ENCODE measurements around the gene UBR3. TPM values are rescaled to one million over a fixed set of nuclear protein-coding genes. Genes with fewer than 3 reads are reported as not detected.
A peak's percentile ranks its signal among the peaks of the same experiment; 100 is the strongest.

The UBR3 gene
- polyA plus RNA-seq, 1 donor: 50.0 TPM

- no peak for DNase-seq
These were observed 182.0 kb downstream of the UBR3 start for GRCh38 chr2:170009209-170009608.

DNA sequence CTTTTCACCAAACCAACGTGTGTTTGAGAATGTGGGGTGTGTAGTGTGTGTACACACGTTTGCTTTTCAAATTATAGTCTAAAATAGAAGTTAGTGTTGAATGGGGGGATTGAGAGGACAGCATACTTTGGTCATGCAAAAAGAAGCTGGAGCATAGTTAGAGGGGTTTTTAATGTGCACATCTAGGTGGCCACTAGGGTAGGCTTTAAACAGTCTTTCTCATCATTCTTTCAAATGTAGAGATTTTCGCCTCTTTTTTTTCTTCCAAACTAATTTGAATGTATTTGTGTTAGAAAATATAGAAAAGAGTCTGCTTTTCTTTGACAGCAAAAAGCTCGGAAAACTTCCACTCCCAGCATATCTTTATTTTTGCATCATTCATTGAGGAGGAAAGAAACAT is 185.5 kb downstream of the UBR3 start:
- DNase-seq: no peak

DNA sequence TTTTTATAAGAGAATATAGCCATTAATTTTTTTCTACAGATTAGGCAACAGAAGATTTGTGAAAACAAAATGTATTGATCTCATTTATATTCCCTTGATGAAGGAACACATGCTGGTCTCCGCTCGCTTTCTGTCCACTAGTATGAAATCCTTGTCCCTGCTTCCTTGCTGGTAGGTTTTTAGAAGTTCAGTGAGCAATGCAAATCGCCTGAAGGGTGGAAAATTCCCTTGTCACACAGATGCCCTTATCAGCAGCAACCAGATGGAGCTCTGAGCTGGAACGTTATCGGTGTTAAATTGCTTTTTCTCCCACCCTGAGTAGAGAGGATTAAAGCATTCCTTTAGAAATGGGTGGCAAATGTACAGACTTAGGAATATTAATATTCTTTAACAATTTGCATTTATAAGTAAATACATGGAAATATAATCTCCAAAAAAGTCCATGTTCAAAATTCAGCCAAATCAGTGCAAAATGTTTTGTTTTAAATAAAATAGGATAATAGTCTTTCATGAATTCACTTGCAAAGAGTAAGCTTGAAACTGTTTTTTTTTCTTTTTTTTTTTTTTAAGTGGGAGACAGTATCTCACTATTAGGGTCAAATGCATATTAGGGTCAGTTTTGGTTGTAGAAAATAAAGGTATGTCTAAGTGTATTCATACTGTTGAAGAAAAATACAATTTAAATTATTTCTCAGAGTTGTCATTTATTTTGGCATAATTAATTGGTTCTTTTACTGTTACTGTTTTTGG is 186.7 kb downstream of the UBR3 start:
- no peak for DNase-seq

GRCh38 chr2:170014769-170015168 is 187.5 kb downstream of the UBR3 start:
- DNase-seq: no peak

DNA sequence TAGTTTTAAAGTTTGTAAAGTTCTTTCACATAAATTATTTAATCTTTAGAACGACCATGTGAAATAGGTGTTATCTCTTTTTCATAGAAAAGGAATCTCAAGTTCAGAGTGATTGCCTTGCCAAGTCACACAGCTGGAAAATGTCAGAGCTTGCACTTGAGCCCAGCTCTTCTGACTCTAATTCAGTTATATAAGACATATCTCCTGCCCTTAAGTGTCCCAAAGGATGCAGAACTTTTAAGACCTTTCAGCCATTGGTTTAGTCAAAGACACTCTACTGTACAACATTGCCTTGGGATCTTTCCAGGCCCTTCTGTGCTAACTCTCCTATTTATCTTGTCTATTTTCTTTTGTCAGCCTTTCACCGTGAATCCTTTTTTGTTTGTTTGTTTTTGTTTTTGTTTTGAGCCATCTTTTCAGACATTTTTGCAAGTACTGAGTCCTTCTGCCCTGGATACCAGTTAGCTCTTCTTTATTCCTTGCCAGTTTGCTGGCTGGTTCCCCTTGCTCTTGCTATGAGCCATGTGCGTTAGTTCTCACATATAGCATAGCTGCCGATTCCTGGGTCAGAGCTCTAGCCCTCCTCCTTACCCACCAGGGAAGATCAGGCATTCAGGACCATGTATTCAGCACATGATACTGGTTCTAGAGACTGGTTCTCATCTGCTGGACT is 190.7 kb downstream of the UBR3 start:
- DNase-seq: peak; percentile 39

GRCh38 chr2:170019060-170019805 is 192.0 kb downstream of the UBR3 start:
- DNase-seq: no peak

DNA sequence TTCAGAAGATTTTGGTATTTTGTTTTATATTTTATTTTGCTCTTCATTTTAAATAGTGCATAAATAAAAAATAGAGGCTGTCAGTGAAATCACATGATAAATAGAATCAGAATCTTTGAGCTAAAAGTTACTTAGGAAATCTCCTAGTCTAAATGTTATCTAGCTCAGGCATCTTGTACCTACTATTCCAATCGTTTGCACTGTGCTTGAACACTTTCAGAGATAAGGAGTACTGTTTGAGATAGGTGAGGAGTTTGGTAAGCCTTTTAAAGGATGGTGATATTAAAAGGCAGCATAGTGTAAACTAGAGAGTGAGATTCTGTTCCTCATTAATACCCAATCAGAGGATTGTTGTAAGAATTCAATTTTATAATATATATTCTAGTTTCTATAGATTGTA is 193.5 kb downstream of the UBR3 start:
- DNase-seq: no peak

GRCh38 chr2:170022692-170023091 is 195.4 kb downstream of the UBR3 start:
- no peak for DNase-seq

DNA sequence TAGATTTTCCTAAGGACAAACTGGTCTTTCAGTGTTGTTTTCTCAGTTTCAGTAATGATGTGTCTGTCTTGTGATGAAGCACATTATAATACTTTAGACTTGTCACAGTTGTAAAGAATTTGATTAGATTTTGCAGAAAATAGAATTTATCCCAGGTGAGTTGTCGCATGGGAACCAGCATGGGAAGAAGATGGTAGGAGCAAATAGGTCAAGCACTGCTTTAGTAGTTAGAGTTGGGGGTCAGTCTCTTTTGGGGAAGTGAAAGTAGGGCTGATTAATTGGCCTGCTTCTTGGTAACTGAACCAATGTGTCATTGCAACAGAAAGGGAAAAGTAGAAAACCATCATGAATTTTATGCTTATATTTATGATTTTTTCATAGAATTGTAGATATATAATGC is 197.5 kb downstream of the UBR3 start:
- no peak for DNase-seq

GRCh38 chr2:170025223-170025622 is 198.0 kb downstream of the UBR3 start:
- DNase-seq: no peak

DNA sequence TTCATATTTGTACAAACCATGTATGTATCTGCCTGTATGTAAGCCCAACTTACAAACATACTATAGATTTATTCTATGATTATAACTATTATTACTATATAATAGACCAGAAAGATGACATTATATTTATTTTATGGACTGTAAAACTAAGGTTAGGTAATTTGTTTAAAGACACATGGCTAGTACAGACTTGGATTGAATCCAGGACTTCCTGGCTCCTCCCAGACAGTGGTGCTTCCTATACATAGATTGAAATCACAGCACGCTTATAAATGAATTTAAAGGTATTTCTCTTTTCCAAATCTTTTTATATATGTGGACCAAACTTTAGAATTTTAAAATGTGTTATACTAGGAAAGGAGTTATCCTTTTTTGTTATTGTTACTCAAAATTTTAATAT is 199.1 kb downstream of the UBR3 start:
- no peak for DNase-seq

DNA sequence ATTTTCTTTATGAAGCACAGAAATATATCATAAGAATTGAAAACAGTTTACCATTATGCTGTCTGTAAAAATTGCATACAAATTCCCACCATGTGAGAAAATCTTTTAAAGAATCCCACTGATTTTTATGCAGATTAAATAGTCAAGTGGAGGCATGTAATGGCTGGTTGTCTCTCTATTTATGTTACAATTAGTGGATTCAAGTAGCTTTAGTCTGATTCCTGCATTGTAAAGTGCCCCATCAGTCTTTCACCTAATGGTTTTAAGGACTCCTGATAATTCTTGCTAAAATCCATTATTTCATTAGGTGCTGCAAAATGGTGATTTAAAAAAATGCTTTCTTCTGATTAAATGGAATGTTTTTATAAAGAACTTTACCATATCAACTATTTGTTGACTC is 202.3 kb downstream of the UBR3 start:
- no peak for DNase-seq

- DNase-seq: no peak
These were observed 202.8 kb downstream of the UBR3 start for GRCh38 chr2:170030040-170030439.

DNA sequence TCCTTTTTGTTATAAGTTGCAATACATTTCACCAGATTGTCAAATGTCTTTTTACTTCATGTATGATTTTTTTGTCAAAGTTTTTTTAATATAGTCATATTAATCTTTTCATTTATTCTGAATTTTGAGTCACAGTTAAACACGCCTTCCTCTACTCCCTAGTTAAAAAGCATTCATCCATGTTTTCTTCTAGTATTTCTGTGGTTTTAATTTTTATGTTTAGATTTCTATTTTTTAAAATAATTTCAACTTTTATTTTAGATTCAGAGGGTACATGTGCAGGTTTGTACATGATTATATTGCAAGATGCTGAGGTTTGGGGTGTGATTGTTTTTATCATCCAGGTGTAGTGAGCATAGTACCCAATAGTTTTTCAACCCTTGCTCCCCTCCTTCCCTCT is 204.0 kb downstream of the UBR3 start:
- DNase-seq: no peak

- DNase-seq: no peak
These were observed 207.3 kb downstream of the UBR3 start for GRCh38 chr2:170034596-170034995.

DNA sequence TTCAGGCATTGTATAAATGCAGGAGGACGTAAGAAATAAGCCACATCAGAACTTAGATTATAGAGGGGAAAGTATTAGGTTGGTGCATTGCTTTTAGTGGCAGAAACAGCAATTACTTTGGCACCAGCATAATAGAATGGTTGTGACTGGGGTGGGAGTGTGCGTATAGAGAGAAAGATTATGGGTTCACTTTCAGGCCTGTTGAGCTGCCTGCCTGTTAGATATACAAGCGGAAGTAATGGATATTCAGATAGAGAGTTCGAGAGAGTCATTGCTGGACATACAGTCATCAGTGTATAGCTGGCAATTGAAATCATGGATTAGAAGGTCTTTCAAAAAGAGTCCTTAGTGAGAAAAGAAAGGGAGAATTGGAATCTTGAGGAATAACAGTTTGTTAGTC is 211.5 kb downstream of the UBR3 start:
- DNase-seq: no peak

- no peak for DNase-seq
These were observed 212.3 kb downstream of the UBR3 start for GRCh38 chr2:170039401-170040172.

GRCh38 chr2:170044751-170045478 is 217.7 kb downstream of the UBR3 start:
- DNase-seq: no peak

DNA sequence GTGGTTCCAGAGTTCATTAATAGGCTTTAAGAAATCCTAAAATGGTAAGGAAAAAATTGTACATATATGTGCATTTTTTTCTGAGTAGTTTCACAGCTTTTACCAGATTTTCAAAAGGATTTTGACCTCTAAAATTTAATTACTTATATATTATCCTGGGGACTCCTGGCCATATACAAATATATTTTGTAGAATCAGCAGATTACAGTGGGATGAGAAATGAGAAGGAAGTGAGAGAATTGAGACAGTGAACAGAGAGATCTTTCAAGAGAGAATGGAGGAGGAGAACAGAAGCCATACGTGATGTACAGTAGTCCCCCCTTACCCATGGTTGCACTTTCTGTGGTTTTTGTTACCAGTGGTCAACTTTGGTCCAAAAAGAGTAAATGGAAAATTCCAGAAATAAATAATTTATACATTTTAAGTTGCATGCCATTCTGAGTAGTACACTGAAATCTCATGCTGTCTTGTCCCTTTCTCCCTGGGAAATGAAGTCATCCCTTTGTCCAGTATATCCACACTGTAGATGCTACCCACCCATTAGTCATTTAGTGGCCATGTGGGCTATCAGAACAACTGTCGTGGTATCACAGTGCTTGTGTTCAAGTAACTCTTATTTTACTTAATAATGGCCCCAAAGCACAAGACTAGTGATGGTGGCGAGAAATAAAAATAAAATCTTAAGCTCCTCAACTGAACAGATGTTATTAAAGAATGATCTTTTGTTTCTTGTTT is 220.2 kb downstream of the UBR3 start:
- no peak for DNase-seq

GRCh38 chr2:170052151-170052550 is 224.9 kb downstream of the UBR3 start:
- DNase-seq: no peak

DNA sequence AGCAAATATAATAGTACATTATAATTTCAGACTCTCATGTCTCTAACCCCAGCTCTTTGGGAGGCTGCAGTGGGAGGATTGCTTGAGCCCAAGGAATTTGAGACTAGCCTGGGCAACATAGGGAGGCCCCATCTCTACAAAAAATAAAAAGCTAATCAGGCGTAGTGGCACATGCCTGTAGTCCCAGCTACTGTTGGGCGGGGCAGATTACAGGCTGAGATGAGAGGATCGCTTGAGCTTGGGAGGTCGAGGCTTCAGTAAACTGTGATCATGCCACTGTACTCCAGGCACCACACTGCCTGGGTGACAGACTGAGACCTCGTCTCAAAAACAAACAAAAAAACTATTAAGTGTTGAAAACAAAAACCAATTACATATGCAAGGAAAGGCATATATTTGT is 227.7 kb downstream of the UBR3 start:
- no peak for DNase-seq
